Activated CD8-positive, alpha-beta memory T cell treated with anti-CD3 and anti-CD28 coated beads, Interleukin-2, amount 50 U/mL, for 24 hours (primary cell): ENCODE results near the gene RSRP1.

ENCODE experiments used
- DNase-seq: peaks from one replicate; pipeline ENCODE4 v3.0.0-alpha.2; 2020; ENCODE audit errors: extremely low read depth

The RSRP1 gene

GRCh38 chr1:25217598-25218232 is 29.5 kb downstream of the RSRP1 start:
- DNase-seq, result no peak

- no peak for DNase-seq
These were observed 30.2 kb downstream of the RSRP1 start for GRCh38 chr1:25217015-25217414.

- no peak for DNase-seq
These were observed 31.1 kb downstream of the RSRP1 start for GRCh38 chr1:25216123-25216522.

- DNase-seq, result no peak
These were observed 34.5 kb downstream of the RSRP1 start for GRCh38 chr1:25212725-25213124.

- DNase-seq, result no peak
These were observed 36.5 kb downstream of the RSRP1 start for GRCh38 chr1:25210728-25211127.

GRCh38 chr1:25209516-25209915 is 37.7 kb downstream of the RSRP1 start:
- DNase-seq, result no peak

GRCh38 chr1:25208561-25209222 is 38.6 kb downstream of the RSRP1 start:
- no peak for DNase-seq

GRCh38 chr1:25208092-25208491 is 39.2 kb downstream of the RSRP1 start:
- no peak for DNase-seq

- no peak for DNase-seq
These were observed 41.1 kb downstream of the RSRP1 start for GRCh38 chr1:25206201-25206600.

GRCh38 chr1:25205786-25206185 is 41.5 kb downstream of the RSRP1 start:
- no peak for DNase-seq

- no peak for DNase-seq
These were observed 42.3 kb downstream of the RSRP1 start for GRCh38 chr1:25204797-25205480.

GRCh38 chr1:25201006-25201405 is 46.2 kb downstream of the RSRP1 start:
- DNase-seq, result no peak

GRCh38 chr1:25199819-25200620 is 47.2 kb downstream of the RSRP1 start:
- no peak for DNase-seq

GRCh38 chr1:25198663-25199252 is 48.5 kb downstream of the RSRP1 start:
- DNase-seq, result no peak

GRCh38 chr1:25197982-25198662 is 49.1 kb downstream of the RSRP1 start:
- no peak for DNase-seq

GRCh38 chr1:25197235-25197975 is 49.8 kb downstream of the RSRP1 start:
- DNase-seq, result no peak

- no peak for DNase-seq
These were observed 50.4 kb downstream of the RSRP1 start for GRCh38 chr1:25196830-25197229.

- no peak for DNase-seq
These were observed 51.4 kb downstream of the RSRP1 start for GRCh38 chr1:25195835-25196234.

GRCh38 chr1:25194572-25195020 is 52.7 kb downstream of the RSRP1 start:
- DNase-seq, result no peak

- DNase-seq, result no peak
These were observed 53.2 kb downstream of the RSRP1 start for GRCh38 chr1:25194054-25194453.

GRCh38 chr1:25193229-25193628 is 54.0 kb downstream of the RSRP1 start:
- DNase-seq, result no peak
